ENCODE measurements around the gene DAB2IP. TPM values are rescaled to one million over a fixed set of nuclear protein-coding genes. Genes with fewer than 3 reads are reported as not detected.

The DAB2IP gene
- total and polyA plus RNA-seq, 2 donors from 2014 or later, result 33.8 to 105 TPM

DNA sequence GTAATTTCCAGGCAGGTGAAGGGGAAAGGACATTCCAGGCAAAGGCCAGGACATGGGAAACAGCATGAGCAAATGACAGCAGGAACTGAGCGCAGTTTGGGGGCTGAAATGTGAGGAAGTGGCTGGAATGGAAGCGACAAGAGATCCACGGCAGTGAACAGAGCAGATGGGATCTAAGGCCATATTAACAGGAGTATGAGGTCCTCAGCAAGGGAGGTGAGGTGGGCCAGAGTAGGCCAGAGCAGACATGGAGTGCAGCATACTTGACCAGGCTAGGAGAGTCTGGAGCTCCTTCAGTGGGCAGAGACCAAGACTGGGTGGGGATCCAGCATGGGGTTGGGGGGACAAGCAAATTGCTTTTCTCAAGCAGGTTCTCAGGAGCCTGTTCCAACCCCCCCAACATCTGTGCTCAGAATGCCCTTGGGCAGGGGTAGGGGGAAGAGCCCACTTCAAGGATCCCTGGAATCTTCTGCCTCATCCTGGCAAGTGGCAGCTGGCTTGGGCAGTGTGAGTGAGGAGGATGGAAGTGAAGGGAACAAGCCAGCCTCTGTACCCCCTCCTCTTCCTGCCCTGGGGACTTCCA lies 34.5 kb downstream of the DAB2IP start:
- no peak for DNase-seq

DNA sequence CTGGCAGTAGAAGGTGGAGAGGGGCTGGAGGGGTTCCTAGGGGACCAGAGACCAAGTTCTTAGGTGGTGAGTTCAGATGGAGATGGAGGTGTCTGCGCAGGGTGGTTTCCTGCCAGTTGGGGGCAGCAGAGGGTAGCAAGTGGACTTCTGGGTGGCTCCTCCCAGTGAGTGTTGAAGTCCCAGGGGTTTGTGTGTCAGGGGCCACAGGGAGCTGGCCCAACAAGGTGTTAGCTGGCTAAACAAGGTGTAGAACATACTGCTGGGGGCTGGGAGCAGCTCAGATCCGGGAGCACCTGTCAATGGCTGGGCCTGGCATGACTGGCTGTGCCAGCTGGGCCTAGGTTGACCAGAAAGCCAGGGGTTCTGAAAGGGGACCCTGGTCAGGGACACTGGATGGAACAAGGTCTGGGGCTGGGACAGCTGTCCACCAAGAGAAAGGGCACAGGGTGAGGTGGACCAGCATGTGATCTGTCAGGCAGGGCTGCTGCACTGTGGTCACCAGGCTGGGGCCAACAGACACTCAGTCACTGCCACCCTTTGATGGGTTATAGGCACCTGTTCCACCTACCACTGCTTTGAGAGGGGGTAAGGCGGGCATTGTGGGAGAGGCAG lies 35.6 kb downstream of the DAB2IP start:
- no peak overlapping the region for H3K27ac ChIP-seq (ENCODE audit: low read depth in 2 of 2, low read length in 2 of 2)
- TF ChIP-seq, protein P1, sequence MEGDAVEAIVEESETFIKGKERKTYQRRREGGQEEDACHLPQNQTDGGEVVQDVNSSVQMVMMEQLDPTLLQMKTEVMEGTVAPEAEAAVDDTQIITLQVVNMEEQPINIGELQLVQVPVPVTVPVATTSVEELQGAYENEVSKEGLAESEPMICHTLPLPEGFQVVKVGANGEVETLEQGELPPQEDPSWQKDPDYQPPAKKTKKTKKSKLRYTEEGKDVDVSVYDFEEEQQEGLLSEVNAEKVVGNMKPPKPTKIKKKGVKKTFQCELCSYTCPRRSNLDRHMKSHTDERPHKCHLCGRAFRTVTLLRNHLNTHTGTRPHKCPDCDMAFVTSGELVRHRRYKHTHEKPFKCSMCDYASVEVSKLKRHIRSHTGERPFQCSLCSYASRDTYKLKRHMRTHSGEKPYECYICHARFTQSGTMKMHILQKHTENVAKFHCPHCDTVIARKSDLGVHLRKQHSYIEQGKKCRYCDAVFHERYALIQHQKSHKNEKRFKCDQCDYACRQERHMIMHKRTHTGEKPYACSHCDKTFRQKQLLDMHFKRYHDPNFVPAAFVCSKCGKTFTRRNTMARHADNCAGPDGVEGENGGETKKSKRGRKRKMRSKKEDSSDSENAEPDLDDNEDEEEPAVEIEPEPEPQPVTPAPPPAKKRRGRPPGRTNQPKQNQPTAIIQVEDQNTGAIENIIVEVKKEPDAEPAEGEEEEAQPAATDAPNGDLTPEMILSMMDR (IDR thresholded peaks at IDR 0.05; ENCODE audit: borderline replicate concordance, extremely low read depth, insufficient read depth), result peak; percentile 79
- no peak overlapping the region for H3K4me3 ChIP-seq (ENCODE audit: low read length in 3 of 3)
- no peaks in the 10 kb centered on the region for H3K9me3 ChIP-seq (ENCODE audit: control insufficient read depth in 2 of 3, insufficient read depth in 1 of 3, low read length in 3 of 3)
- H3K27me3 ChIP-seq (ENCODE audit: control insufficient read depth, insufficient read depth, low read length), result no peaks in the 10 kb centered on the region
- peak; percentile 76 to 87 (median 82) for DNase-seq
- H3K36me3 ChIP-seq (ENCODE audit: control insufficient read depth in 2 of 3, insufficient read depth in 3 of 3, low read length in 3 of 3), result no peaks in the 10 kb centered on the region
- H3K4me1 ChIP-seq (ENCODE audit: control insufficient read depth in 2 of 3, insufficient read depth in 2 of 3, low read depth in 1 of 3, low read length in 3 of 3), result peaks cover 0 to 4% (median 3%) of the 10 kb centered on the region in 3 donors
- no peak for FAIRE-seq
- intact Hi-C loops (cut with DNase I), result loop anchor here (10.0 kb wide), 1 partner anchor 298 kb away; no protein-coding TSS in a partner anchor
- no peak overlapping the region for H3K9ac ChIP-seq (ENCODE audit: low read length in 3 of 3)

More for the DNA sequence above, 34.5 kb downstream of the DAB2IP start:
- Histone ChIP-seq H3K27ac (ENCODE audit: low read depth in 2 of 2, low read length in 2 of 2) (no peak overlapping the region), H3K9me3 (ENCODE audit: control insufficient read depth in 2 of 3, insufficient read depth in 1 of 3, low read length in 3 of 3) (no peaks in the 10 kb centered on the region), H3K36me3 (ENCODE audit: control insufficient read depth in 2 of 3, insufficient read depth in 3 of 3, low read length in 3 of 3) (peaks cover 0 to 1% (median 0%) of the 10 kb centered on the region in 3 donors), H3K27me3 (ENCODE audit: control insufficient read depth, insufficient read depth, low read length) (no peaks in the 10 kb centered on the region), H3K4me3 (ENCODE audit: low read length in 3 of 3) (no peak overlapping the region), H3K4me1 (ENCODE audit: control insufficient read depth in 2 of 3, insufficient read depth in 2 of 3, low read depth in 1 of 3, low read length in 3 of 3) (peaks cover 0 to 4% (median 3%) of the 10 kb centered on the region in 3 donors), H3K9ac (ENCODE audit: low read length in 3 of 3) (no peak overlapping the region)
- FAIRE-seq, result no peak
- TF ChIP-seq, protein P1 (IDR thresholded peaks at IDR 0.05; ENCODE audit: borderline replicate concordance, extremely low read depth, insufficient read depth), result no peak
- intact Hi-C loops (cut with DNase I), result loop anchor here (10.0 kb wide), 1 partner anchor 299 kb away; no protein-coding TSS in a partner anchor

DNA sequence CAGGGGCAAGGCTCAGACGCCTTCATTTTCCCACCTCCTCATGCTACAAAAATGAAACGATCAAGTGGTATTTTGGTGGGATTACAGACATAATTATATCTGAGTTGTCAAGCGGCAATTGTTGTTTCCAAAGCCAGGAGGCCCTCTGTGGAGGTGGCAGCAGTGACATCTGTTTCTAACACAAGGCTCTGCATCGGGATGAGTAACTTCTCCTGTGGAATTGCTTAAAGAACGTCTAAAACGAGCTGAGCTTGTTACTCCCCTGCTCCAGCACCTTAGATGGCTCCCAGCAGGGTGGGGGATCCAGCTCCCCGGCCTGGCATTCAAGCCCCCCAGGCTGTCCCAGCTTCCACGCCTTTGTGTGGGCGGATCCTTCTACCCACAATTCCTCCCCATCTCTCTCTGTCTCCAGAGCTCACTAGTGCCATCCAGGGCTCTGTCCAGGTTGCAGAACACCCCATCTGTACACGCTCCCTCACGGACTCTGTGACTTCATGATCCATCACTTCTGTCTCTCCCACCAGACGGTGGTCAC lies 36.8 kb downstream of the DAB2IP start:
- TF ChIP-seq, protein P1 (IDR thresholded peaks at IDR 0.05; ENCODE audit: borderline replicate concordance, extremely low read depth, insufficient read depth), result no peak
- no peak for FAIRE-seq
- Histone ChIP-seq H3K9me3 (ENCODE audit: control insufficient read depth in 2 of 3, insufficient read depth in 1 of 3, low read length in 3 of 3) (no peaks in the 10 kb centered on the region), H3K27ac (ENCODE audit: low read depth in 2 of 2, low read length in 2 of 2) (no peak overlapping the region), H3K27me3 (ENCODE audit: control insufficient read depth, insufficient read depth, low read length) (no peaks in the 10 kb centered on the region), H3K36me3 (ENCODE audit: control insufficient read depth in 2 of 3, insufficient read depth in 3 of 3, low read length in 3 of 3) (no peaks in the 10 kb centered on the region), H3K4me3 (ENCODE audit: low read length in 3 of 3) (no peak overlapping the region), H3K9ac (ENCODE audit: low read length in 3 of 3) (no peak overlapping the region), H3K4me1 (ENCODE audit: control insufficient read depth in 2 of 3, insufficient read depth in 2 of 3, low read depth in 1 of 3, low read length in 3 of 3) (peaks cover 0 to 8% (median 3%) of the 10 kb centered on the region in 3 donors)
- DNase-seq, result no peak
- intact Hi-C loops (cut with DNase I), result loop anchor here (10.0 kb wide), 1 partner anchor 297 kb away; no protein-coding TSS in a partner anchor

All from kidney (tissue), 14 donors.